GM18517 (cell line): ENCODE results near the gene CEP63.

Source experiments
- ATAC-seq: cut with Tn5 transposase; IDR thresholded peaks from one replicate; pipeline ENCODE4 v1.9.1; 2021; ENCODE audit warnings: mild to moderate bottlenecking, moderate library complexity; ENCODE audit not compliant: unreplicated experiment

The CEP63 gene

DNA sequence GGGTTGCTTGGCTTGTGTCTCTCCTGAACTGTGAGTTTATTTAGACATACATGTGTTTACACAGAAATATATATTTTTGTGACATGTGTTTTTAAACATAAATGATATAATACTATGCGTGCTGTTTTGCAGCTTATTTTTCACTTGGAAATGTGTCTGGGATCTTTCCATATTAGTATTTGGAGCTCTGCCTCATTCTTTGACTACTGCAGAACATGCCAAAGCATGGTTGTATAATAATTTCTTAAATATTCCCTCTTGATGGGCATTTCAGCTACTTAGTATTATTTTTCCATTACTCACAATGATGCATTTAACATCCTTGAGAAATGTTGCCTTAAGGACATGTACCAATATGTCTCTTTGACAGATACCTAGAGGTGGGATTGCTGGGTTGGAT is 19.5 kb upstream of the CEP63 start:
- ATAC-seq = no peak

DNA sequence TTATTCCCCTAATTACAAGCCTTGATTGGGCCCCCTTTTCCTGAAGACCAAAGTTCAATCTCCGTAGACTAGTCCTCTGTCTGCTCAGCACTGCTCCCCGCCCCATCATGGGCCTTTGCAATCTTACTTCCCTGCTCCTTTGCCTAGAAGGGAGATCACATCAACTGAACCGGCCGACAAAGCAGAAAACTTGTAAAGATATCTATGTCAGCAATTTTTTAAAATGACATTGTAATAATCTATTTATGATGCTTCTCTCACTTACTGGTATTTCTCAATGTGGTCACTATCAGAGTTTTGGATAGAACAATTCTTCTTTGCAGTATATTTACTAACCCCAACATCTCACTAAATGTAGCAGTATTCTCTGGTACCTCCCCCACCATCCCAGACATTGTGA is 17.3 kb upstream of the CEP63 start:
- ATAC-seq = no peak

DNA sequence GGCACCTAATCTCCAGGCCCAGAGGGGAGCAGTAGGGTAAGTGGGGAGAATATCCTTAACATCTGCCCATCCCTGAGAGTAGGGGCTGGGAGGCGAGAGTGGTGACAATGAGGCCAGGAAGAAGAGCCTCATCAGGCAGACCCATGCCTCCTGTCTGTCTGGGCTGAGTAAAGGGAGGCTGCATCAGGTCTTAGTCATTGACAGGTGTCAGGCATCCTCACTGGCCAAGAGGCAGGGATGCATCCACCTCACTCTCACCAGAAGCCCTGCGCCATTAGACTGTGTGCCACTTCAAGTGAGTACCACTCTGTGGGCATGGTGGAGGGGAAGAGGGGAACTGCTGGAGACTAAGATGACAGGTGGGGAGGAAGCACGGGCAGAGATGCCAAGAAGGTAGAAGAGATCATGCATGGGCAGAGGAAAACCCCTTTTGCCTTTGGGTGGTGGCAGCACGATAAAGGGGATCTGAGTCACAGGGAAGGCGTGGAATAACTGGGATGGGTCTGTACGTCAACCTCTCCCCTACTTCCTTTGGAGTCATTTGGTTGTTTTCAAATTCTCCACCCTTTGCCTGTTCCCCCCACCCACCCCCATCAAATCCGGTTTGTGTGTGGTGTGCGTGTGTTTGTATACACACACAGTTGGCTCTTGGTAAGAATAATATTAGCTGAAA is 14.2 kb upstream of the CEP63 start:
- no peak for ATAC-seq

DNA sequence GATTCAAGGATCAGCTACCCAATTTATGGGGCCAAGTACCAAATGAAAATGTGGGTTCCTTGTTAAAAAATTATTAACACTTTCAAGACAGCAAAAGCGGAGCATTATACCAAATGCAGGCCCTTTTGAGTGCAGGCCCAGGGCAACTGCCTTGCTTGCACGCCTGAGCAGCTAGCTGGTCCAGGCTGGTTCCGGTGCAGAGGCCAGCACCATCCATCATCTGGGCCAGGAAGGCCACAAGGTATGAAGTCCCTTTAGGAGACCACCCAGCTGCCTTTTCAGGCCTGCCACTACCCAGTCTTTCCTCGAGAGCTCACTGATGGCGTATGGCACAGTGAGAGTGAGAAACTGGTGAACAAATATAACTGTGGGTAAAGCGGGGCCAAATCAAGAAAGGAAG is 13.0 kb upstream of the CEP63 start:
- ATAC-seq = no peak

DNA sequence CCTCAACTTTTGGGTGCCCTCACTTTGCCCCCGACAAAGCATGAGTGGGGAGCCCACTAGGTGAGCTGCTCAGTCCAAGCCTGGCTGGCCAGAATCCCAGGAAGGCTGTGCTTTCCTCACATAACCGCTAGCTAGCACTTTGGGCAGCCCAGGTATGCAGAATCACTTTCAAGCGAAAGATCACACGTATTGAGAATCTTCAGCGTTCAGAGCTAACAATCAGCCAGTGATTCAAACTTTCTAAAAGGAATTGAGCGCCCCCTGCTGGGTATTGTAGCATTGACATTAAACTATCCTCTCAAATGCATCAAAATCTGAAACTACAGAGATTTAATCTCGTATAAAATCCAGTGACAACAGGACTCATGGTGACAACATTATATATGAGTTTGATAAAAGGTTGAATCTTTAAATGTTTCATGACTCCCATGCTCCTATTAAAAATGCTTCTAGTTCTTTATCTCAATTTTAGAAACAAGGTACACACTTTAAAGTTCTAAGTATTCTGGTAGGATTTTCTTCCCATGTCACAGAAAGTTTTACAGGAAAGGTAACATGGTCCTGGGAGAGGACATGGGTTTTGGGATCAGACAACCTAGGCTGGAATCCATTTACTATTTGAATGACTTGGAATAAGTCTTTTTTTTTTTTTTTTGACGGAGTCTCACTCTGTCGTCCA is 11.8 kb upstream of the CEP63 start:
- peak; percentile 71 for ATAC-seq

DNA sequence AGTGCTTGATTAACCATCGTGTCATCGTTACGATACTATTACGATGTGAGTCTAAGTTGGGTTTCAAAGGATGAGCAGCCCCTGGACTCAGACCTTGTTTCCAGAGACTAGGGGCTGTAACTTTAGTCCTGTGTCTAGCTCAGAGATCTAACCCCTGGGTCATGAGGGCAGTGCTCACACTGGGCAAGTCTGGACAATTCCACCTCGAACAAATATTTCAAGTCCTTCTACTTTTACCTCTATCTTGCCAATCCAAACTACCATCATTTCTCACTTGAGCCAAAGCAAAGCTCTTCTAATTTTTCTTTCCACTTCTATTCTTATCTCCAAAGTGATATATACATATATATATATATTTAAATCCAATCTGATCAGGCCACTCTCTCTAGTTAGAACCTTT is 10.9 kb upstream of the CEP63 start:
- no peak for ATAC-seq

DNA sequence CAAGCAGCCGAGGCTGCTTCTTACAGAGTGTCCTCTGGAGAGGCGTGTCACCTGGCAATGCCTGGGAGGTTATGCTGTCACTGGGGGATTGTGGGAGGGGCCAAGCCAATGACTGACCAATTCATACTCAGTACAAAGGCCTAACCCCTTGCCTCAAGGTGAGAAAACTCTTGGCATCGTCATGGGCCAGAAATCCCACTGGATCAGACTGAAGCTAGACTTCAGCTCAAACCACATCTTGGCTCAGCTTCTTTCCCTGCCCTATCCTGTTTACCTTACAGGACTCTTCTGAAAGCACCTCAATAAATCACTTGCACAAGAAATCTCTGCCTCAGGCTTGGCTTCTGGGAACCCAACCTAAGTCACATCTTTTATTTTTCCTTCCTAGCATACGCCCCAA is 9.6 kb upstream of the CEP63 start:
- no peak for ATAC-seq

DNA sequence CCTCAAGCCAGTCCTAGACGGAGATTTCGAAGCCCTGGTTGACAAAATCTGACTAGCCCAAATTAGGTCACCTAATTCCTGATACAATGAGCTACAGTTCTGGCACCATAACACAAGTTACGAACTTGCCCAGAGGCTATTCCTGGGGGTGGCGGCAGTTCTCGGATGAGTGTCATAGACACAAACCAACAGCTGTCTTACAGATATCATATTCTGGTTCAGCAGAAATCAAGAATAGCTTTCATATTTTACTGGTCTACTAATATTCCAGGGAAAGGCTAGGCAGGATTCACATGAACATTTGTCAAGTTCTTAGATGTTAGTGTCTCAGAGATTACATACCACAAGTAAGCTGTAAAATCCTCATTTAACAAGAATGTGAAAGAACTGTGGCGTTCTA is 8.9 kb upstream of the CEP63 start:
- ATAC-seq = no peak

DNA sequence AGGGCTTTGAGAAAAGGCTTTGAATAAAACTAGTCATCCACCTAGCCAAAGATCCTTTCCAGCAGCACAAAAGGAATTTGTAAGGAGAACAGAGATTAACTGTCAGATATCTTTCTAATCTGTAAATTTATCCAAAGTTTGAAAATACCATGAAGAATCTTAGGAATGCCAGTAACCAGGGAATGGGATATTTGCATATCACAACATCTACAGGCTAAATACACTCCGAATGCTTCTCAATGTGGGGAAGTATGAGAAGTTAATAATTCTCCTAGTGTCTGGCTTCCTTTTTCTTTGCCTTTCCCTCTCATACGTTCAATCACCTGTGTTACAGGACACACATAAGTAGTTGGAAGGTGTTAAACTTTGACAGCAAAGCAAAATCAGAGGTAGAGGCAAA is 7.9 kb upstream of the CEP63 start:
- no peak for ATAC-seq

DNA sequence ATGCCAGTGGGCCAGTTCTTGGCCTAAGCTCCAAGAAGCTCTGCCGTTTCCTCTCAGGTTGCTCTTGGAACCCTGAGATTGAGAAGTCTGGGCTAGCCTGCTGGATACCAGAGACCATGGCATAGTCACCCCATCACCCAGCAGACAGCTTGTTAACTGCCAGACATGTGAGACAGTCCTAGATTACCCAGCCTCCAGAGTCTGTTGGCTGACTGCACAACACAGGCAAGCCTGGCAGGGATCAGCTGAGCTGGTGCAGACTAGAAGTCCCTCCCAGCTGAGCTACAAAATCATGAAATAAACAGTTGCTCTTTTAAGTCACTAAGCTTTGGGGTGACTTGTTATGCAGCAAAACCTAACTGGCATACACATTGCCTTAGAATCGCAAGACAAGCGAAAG is 5.3 kb upstream of the CEP63 start:
- ATAC-seq = no peak

DNA sequence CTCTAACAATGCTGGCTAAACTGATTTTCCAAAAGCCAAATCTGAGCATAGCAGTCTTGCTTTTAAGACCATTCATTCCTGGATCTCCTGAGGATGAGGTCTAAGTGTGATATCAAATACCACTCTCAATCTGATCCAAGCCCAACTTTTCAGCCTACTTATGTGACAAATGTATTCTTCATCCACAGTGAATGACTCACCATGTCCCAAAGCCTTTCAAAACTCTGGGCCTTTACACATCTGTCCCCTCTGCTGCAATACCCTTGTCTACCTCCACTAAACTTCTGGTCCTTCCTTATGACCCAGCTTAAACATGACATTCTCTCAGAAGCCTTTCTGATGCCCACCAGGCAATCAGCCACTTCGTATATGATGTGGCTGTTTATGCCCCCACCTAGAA is 4.7 kb upstream of the CEP63 start:
- ATAC-seq = no peak

DNA sequence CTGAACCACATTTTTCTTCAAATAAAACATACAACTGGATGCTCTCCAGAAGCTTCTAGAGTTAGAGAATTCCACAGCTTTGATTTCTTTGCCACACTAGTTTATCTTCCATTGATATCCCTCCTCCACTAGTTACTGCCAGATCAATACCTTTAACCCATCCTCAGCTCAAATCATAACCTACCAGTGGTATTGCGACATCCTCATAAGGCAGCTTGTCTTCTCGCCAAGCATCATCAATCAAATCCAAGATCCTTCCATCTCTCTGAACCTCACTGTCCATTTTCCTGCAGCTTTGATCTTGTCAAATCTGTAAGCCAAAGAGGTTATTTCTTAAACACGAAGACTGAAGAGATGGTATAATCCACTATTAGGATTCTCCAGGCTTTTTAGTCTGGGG is 3.2 kb upstream of the CEP63 start:
- no peak for ATAC-seq

DNA sequence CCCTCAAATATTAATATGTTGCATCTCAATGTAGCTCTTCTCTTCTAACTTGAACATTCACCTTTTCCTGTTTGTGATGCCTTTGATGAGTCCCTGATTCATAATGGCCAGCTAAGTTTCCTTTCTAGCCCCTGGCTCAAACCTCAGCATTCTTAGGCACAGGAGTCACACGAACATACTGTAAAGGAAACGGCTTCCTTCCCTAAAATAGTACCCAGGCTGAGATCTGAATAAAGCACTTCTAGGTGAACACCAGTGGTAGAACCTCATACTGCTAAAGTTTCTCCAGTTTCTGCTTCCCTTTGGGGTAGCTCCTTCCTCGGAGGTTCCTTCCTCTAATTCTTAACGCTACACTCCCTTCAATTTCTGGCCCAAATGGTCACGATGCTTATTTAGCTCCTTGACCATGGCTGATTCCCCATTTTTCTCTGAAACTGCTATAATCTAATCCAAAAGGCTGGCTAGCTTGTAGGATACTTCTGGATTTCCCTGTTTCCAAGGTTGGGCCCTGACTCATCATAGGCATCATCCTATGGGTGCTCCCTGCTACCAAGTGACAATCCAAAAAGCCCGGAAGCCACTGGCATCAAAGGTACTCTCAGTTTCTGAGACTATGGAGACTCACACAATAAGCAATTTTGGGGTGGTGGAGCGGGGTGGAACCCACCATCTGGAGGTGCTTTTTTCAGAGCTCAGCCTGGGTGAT is 2.5 kb upstream of the CEP63 start:
- no peak for ATAC-seq

DNA sequence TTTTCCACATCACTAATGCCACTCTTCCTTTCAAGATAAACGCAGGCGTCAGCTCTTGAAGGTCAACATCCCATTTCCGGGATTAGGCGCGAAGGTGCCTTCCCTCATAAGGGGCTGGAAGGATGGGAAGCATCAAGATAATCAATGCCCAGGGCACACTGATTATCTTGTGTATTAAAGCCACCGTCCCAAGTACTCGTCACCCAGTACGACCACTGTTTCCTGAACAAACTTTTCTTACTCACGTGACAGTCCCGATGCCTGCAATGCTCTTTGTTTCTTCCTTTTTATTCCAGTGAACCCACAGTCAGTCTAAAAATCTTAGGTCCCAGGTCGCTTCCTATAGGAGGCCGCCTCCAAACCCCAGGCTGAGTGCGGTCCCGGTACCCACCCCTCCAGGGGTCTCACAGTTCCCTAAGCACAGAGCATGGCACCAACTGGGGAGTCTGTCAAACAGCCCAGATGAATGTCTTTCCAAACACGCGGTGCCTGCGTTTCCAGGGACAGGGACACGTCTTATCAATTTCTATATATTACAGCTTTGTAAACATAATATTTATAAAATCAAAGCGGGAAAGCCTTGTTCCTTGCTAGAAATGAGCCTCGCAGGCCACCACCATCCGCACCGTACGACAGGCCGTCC is 661 bp upstream of the CEP63 start:
- peak; percentile 13 for ATAC-seq

DNA sequence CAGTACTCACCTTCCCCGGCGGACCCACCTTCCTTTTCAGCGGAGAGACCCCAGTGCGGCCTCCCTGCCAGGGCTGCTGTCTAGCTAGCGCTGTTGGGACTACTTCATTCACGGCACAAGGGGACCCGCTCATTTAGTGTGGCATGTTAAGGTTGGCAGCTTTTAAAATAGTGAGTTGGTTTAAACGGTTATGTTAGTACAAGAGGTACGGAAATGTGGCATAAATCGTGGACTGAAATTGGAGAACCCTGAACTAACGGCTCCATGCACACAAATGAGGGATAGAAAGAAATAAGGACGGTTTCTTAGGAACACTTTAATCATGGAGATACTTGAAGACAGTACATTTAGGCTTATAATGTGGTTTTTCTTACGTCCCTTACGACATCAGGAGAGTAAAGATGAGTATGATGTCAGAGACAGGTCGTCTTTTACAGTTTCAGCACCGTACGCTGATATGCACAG is 752 bp downstream of the CEP63 start:
- ATAC-seq = peak; percentile 16

DNA sequence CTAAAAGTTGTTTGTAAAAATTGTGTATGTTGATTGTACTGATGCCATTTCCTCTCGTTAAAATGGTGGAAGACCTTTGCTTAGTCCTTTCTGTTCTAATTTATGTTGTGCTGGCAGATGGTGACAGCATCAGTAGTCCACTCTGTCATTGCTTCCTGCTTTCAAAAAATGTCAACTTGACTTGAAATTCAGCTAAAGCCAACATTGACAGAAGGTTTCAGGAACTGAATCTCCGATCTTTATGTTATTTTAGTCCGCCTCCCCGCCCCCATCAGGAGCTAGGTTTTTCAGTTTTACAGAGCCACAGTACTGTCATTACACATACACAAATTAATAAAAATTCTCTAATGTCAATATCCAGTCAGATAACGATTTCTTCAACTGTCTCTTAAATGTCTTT is 1.5 kb downstream of the CEP63 start:
- ATAC-seq = no peak

DNA sequence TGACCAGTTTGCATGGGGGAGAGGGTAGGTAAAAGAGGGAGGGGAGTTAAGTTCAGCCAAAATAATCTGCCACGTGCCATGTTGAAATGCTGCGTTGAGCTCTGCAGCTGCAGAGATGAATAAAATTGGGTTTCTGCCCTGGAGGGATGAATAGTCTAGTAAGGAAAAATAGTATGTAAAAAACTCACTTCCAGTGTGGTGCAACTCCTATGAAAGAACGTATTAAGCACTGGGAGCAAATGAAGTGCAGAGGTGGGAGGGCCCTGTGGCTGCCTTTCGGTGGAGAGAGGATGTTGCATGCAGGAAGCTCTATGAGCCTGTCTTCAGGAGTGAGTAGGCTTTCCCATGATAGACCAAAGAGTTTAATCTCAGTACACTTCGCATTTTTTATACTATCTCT is 8.6 kb downstream of the CEP63 start:
- no peak for ATAC-seq

DNA sequence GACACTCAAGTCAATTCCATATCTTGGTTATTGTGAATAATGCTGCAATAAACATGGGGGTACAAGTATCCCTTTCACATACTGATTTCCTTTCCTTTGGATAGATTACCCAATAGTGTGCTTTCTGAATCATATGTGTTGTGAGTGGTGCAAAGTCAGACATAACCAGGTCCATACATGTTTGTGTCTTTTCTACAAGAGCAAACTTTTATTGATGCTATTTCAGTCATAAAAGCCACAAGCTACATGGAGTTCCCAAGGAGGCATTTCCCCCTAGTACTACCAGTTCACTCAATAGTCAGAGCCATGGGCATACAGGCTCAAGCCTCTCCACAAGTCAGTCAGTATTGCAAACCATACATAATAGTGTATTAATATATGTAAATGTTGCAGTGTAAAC is 10.1 kb downstream of the CEP63 start:
- no peak for ATAC-seq

DNA sequence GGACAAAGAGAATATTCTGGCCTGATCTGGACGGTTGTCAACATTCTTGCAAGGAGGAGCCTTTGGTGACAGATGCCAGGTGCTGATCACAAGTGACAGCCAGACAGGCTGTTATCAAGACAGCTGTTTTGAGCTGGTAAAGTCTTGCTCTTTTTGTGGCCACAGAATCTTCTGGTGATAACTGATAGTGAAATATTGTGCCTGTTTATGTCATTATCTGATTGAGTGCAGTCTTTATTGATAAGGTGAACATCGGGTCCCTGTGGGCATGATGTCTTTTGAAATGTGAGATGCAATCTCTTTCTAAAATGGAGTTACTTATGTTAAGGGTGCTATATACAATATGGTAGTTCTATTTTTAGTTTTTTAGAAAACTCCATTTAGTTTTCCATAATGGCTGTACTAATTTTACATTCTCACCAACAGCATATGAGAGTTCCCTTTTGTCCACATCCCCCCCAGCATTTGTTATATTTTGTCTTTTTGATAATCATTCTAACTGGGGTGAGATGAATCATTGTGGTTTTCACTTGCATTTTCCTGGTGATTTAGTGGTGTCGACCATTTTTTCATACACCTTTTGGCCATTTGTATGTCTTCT is 10.7 kb downstream of the CEP63 start:
- ATAC-seq = no peak

DNA sequence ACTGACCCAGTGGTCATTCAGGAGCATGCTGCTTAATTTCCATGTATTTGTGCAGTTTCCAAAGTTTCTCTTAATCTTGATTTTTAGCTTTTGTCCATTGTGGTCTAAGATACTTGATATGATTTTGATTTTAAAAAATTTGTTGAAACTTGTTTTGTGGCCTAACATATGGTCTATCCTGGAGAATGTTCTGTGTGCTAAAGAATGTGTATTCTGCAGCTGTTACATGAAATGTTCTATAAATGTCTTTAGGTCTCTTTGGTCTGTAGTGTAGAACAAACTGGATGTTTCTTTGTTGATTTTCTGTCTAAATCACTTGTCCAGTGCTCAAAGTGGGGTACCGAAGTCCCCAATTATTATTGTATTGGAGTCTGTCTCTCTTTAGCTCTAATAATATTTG is 17.4 kb downstream of the CEP63 start:
- no peak for ATAC-seq

DNA sequence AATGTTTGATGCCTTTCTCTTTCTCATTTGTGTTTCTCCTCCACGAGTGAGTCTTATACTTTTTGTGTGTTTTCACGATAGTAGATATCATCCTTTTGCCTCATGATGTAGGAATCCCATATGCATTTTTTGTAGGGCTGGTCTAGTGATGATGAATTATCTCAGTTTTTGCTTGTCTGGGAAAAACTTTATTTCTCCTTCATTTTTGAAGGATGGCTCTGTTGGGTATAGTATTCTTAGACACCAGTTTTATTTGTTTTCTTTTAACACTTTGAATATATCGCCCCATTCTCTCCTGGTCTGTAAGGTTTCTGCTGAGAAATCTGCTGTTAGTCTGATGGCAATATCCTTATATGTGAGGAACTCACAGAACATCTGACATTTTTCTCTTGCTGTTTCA is 18.3 kb downstream of the CEP63 start:
- no peak for ATAC-seq
